NT2/D1 (cell line): Measurements from ENCODE around the gene CRISPLD2.

Experiments used
- DNase-seq: peaks from one replicate; pipeline ENCODE4 v3.0.0-alpha.2; 2011; ENCODE audit warnings: low read depth, low spot score
- H3K27me3 ChIP-seq: 2 replicates; pipeline ENCODE4 v1.6.0; 2011; ENCODE audit warnings: mild to moderate bottlenecking; ENCODE audit not compliant: insufficient read length, insufficient read depth
- H3K36me3 ChIP-seq: 2 replicates; pipeline ENCODE4 v1.6.1; 2011; ENCODE audit warnings: mild to moderate bottlenecking, low read length, mixed read lengths; ENCODE audit not compliant: insufficient read depth, insufficient read length
- H3K4me1 ChIP-seq: 2 replicates; pipeline ENCODE4 v1.5.1; 2011; ENCODE audit not compliant: insufficient read depth, insufficient read length
- H3K4me3 ChIP-seq: 2 replicates; pipeline ENCODE4 v1.5.1; 2011; ENCODE audit warnings: low read depth; ENCODE audit not compliant: insufficient read length
- H3K9ac ChIP-seq: 2 replicates; pipeline ENCODE4 v1.6.0; 2011; ENCODE audit warnings: low read depth; ENCODE audit not compliant: insufficient read length
- H3K9me3 ChIP-seq: 2 replicates; pipeline ENCODE4 v1.5.1; 2011; ENCODE audit warnings: mild to moderate bottlenecking, low read length; ENCODE audit not compliant: insufficient read depth
- SUZ12 ChIP-seq: IDR thresholded peaks from 2 replicates; pipeline ENCODE4 v1.6.1; 2011; ENCODE audit not compliant: insufficient read length, insufficient read depth; ENCODE audit errors: extremely low read depth
- YY1 ChIP-seq: IDR thresholded peaks from 2 replicates; pipeline ENCODE4 v1.6.1; 2011; ENCODE audit not compliant: insufficient read length, insufficient read depth
- ZNF274 ChIP-seq: IDR thresholded peaks from 2 replicates; pipeline ENCODE4 v1.6.1; 2011; ENCODE audit warnings: mild to moderate bottlenecking, low read depth, low read length

The CRISPLD2 gene

GRCh38 chr16:84803146-84803545 is 16.6 kb upstream of the CRISPLD2 start:
- no peak overlapping the region for H3K4me3 ChIP-seq
- DNase-seq = no peak
- TF ChIP-seq YY1 = no peak
- no peak for TF ChIP-seq SUZ12
- no peak for TF ChIP-seq ZNF274
- peaks cover 8% of the 10 kb centered on the region for H3K4me1 ChIP-seq
- H3K9me3 ChIP-seq = no peaks in the 10 kb centered on the region
- H3K27me3 ChIP-seq = no peaks in the 10 kb centered on the region
- no peaks in the 10 kb centered on the region for H3K36me3 ChIP-seq
- H3K9ac ChIP-seq = peak overlapping the region; percentile 27

DNA sequence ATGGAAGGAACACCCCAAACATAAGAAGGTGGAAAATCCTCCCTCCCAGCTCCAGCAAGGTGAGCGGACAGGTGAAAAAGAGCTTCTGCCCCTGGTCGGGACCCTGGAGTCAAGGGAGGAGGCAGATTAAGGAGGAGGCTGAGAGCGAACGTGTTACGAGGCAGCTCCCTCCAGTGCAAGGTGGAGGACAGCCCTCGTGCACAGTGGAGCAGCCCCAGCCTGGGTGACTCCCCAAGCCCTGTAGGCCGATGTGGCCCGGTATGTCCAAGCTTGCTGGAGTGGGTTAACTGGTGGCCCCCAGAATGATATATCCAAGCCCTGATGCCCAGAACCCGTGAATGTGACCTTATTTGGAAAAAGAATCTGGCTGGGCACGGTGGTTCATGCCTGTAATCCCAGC is 15.5 kb upstream of the CRISPLD2 start:
- no peaks in the 10 kb centered on the region for H3K27me3 ChIP-seq
- H3K4me1 ChIP-seq = peaks cover 10% of the 10 kb centered on the region
- H3K4me3 ChIP-seq = no peak overlapping the region
- TF ChIP-seq SUZ12 = no peak
- TF ChIP-seq YY1 = no peak
- TF ChIP-seq ZNF274 = no peak
- no peaks in the 10 kb centered on the region for H3K9me3 ChIP-seq
- no peak overlapping the region for H3K9ac ChIP-seq
- no peak for DNase-seq
- no peaks in the 10 kb centered on the region for H3K36me3 ChIP-seq

DNA sequence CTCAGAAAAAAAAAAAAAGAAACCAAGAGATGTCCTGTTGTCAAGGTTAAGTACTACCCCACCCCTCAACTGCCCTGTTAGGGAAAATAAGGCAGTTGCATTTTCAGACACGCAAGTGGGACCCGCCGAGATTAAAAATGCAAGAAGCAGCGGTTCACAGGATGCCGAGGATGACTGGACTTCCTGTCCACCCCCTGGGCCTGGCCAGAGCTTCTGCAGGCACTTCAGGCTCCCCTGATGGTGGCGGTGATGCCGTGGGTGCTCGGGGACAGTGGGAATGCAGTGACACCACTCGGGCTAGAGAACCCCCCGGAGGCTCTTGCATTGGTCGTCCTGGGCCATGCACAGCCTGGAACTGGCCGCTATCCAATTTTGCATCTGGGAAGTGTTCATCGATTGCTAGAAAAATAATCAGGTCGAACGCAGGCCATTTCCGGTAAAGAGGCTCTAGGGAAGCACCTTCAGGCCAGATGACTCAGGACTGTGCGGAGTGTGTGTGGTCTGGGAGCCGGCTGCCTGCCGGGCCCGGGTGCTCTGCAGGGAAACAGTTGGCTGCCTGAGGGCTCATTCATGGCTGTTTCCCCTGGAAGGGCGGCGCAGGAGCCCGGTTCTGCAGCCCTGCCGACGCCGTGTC is 13.4 kb upstream of the CRISPLD2 start:
- no peaks in the 10 kb centered on the region for H3K9me3 ChIP-seq
- H3K4me1 ChIP-seq = peaks cover 10% of the 10 kb centered on the region
- H3K9ac ChIP-seq = peak overlapping the region; percentile 52
- TF ChIP-seq YY1 = peak; percentile 10
- no peak for TF ChIP-seq SUZ12
- TF ChIP-seq ZNF274 = no peak
- peak overlapping the region; percentile 13 for H3K4me3 ChIP-seq
- DNase-seq = no peak
- H3K36me3 ChIP-seq = no peaks in the 10 kb centered on the region
- H3K27me3 ChIP-seq = peaks cover 5% of the 10 kb centered on the region

DNA sequence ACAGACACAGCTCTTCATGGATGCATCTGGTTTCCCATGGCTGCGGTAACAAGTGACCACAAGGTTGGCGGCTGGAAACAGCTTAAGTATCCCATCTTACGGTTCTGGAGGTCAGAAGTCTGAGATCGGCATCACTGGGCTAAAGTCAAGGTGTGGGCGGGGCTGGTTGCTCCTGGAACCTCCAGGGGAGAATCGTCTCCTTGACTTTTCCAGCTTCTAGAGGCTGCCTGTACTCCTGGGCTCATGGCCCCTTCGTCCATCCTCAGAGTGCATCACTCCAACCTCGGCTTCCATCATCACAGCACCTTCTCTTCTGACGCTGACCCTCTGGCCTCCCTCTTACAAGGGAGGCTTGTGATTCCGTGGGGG is 12.9 kb upstream of the CRISPLD2 start:
- DNase-seq = no peak
- peaks cover 8% of the 10 kb centered on the region for H3K27me3 ChIP-seq
- peak overlapping the region; percentile 13 for H3K4me3 ChIP-seq
- no peaks in the 10 kb centered on the region for H3K9me3 ChIP-seq
- H3K4me1 ChIP-seq = peaks cover 10% of the 10 kb centered on the region
- H3K9ac ChIP-seq = peak overlapping the region; percentile 52
- TF ChIP-seq YY1 (no peak), ZNF274 (no peak), SUZ12 (no peak)
- no peaks in the 10 kb centered on the region for H3K36me3 ChIP-seq

DNA sequence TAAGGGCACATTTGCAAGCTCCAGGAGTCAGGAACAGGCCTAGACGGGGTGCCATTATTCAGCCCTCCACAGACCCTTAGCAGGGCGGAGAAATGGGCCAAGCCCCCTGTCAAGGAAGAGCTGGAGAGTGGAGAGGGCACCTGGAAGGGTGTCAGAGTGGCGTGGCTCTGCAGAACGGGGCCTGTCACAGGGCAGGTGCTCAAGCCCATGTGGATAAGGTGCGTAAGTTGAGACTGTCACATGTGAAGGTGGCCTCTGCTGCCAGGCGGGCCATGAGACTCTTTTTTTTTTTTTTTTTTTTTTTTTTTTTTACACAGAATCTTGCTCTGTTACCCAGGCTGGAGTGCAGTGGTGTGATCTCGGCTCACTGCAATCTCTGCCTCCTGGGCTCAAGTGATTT is 12.0 kb upstream of the CRISPLD2 start:
- Histone ChIP-seq H3K9me3 (no peaks in the 10 kb centered on the region), H3K27me3 (peaks cover 10% of the 10 kb centered on the region), H3K4me3 (no peak overlapping the region), H3K9ac (no peak overlapping the region), H3K36me3 (no peaks in the 10 kb centered on the region), H3K4me1 (peaks cover 10% of the 10 kb centered on the region)
- TF ChIP-seq ZNF274 (no peak), SUZ12 (no peak), YY1 (no peak)
- no peak for DNase-seq

DNA sequence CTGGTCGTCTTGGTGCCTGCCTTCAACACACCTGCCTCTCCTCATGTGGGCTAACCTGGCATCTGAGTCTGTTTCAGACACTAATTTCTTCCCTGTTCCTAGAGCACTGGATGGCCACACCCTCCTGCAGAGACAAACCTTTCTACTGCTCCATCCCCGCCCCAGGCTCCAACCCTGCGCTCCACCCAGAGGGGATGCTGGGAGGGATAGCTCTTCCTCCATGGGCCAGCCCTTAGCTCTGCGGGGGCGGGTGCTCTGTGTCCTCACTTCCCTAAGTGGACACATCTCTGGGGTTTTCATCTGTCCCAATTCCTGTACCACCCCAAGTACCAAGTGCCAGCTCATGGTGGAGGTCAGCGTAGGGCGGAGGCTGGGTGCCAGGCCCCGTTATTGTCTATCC is 11.0 kb upstream of the CRISPLD2 start:
- no peak for TF ChIP-seq YY1
- no peak for TF ChIP-seq SUZ12
- TF ChIP-seq ZNF274 = no peak
- no peaks in the 10 kb centered on the region for H3K36me3 ChIP-seq
- peaks cover 14% of the 10 kb centered on the region for H3K27me3 ChIP-seq
- H3K4me3 ChIP-seq = no peak overlapping the region
- peaks cover 2% of the 10 kb centered on the region for H3K4me1 ChIP-seq
- DNase-seq = no peak
- no peak overlapping the region for H3K9ac ChIP-seq
- 0 out of 2 replicates have a peak, but pooled peaks cover 4% of the 10 kb centered on the region for H3K9me3 ChIP-seq

DNA sequence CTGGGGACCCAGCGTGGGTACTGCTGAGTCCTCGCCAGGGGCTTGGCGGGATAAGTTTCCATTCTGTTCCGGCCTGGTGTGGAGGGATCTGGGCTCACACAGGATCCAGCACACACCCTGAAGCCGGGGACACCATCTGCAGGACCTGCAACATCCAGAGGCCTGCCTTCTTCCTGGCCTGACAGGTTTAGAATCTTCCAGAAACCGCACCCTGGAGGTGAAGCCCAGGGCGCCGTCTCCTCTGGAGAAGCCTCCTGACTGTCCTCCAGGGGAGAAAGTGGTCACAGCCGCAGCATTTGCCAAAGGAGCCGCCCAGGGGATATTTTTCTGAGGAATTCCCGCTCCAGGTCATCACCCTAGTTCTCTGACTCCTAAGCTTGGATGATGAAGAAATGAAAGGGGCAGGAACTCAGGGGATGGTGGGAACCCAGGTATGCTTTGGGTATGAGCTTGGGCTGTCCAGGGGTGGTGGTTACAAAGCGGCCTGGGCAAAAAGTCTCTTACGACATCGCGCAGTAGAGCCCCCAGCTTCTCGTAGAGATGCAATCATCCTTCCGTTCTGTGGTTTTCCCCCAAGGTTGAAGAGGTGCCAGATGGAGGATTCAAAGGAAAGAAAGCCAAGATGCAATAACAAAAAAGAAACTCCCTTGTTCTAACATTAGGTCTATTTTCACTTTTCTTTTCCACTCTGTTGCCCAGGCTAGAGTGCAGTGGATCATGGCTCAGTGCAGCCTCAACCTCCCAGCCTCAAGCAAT is 9.1 kb upstream of the CRISPLD2 start:
- H3K9ac ChIP-seq = no peak overlapping the region
- TF ChIP-seq SUZ12 = no peak
- TF ChIP-seq YY1 = no peak
- no peak for TF ChIP-seq ZNF274
- H3K9me3 ChIP-seq = 0 out of 2 replicates have a peak, but pooled peaks cover 5% of the 10 kb centered on the region
- no peaks in the 10 kb centered on the region for H3K36me3 ChIP-seq
- peaks cover 2% of the 10 kb centered on the region for H3K4me1 ChIP-seq
- DNase-seq = no peak
- no peak overlapping the region for H3K4me3 ChIP-seq
- H3K27me3 ChIP-seq = peaks cover 15% of the 10 kb centered on the region
